Epithelial cell of prostate (primary cell): ENCODE measurements around the gene AGAP3.
A peak's percentile ranks its signal among the peaks of the same experiment; 100 is the strongest.

Source experiments
- DNase-seq: peaks from one replicate; pipeline ENCODE4 v3.0.0-alpha.2; 2011; ENCODE audit warnings: low read depth, low spot score
- H3K27ac ChIP-seq: fragments of 450-650 bp; 2 replicates; pipeline ENCODE4 v1.5.1; 2017; ENCODE audit warnings: mild to moderate bottlenecking

Gene AGAP3

DNA sequence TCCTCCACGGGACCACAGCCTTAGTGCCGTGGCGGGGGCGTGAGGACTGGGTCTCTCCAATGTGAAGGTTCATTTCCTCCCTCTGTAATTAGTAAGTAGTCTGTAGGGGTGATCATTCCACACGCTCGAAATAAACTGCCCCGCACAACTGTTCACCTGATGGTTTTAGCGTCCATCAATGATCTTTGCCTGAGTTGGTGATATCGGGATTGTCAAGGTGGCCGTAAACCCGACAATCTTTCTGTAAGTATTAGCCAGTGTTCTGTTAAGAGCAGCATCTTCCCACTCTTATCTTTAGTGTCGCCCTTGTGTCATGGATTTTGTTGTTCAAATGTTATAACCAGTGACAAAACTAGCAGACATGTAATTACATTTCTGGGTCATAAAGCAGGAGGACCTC, 17.7 kb downstream of the AGAP3 start:
- DNase-seq, result no peak
- no peak overlapping the region for H3K27ac ChIP-seq

- H3K27ac ChIP-seq, result no peak overlapping the region
- no peak for DNase-seq
Measured at GRCh38 chr7:151104411-151105235, 18.3 kb downstream of the AGAP3 start.

DNA sequence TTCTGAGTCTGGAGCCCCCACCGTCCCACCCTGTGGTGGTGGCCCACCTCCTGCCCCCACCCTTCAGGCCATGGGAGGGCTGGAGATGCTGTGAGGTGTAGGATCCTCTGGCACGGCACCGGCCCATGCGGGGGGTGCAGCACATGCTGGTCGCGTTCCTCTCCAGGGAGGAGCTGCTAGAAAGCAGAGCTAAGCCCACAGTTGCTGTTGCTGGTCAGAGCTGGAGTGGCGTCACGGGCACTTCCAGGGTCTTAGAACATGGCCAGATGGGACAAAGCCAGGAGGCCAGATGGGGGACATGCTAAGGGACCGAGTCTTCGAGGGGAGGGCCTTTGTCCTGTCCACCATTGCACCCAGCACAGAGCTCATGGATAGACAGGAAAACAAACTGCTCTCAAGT, 21.6 kb downstream of the AGAP3 start:
- no peak for DNase-seq

DNA sequence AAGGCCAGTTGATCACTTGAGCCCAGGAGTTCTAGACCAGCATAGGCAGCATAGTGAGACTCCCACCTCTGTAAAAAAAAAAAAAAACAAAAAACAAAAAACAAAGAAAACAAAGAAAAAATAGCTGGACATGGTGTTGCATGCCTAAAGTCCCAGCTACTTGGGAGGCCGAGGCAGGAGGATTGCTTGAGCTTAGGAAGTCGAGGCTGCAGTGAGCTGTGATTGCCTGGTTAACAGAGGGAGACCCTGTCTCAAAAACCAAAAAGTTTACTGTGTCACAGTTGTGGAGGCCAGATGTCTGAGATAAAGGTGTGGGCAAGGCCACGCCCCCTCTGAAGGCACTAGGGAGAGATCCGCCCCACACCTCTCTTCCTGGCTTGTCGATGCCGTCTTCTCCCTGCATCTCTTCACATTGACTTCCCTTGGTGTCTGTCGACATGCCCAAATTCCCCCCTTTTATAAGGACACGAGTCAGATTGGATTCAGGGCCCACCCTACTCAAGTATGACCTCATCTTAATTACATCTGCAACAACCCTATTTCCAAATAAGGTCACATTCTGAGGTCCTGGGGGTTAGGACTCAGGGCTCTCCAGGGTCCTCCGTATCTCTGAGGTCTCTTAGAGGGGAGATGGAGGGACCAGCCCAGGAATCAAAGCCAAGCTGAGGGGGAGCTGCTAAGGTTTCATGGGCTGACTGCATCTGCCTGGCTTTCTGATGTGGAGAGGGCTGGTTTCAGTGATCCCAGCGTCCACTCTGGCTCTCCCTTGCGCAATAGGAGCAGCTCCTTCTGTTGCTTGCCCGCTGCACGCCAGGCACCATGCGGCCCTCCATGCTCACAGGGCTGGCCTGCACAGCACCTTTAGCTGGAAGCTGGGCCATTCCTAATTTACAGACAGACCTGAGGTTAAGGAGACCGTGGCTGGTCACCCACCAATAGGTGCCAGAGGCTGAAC, 23.1 kb downstream of the AGAP3 start:
- H3K27ac ChIP-seq, result no peak overlapping the region
- DNase-seq, result no peak

More for the DNA sequence above, 21.6 kb downstream of the AGAP3 start:
- no peak overlapping the region for H3K27ac ChIP-seq

GRCh38 chr7:151110236-151110940, 24.1 kb downstream of the AGAP3 start:
- DNase-seq, result no peak

DNA sequence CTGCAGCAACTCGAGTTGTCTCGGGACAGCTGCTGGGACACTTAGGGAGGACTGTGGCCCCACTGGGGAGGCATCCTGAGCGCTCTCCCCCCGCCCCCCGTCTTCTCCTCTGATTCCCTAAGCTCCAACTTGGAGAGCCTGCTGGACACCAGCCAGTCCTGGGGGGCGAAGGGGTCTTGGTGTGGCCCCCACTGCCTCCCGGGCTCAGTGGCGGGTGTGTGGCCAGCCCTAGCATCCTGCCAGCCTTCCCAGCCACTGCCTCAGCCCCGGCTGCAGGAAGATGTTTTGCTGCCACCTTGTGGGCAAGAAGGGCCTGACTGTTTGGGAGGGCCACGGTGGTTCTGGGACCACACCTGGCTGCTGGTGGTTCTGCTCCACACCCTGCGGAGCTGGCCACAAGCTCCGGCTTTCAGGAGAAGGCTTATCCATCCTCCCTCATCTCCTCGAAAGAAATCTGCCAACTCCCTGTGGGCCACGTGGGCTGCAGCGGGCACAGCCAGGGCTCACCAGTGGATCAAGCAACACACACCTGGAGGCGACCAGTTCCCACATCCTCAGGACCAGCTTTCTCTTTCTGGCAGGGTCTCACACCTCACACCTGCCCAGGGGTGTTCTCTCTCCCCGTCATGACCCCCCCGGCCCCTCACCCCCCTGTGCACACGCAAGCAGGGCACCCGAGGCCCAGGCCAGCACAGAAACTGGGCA, 24.8 kb downstream of the AGAP3 start:
- DNase-seq, result no peak
- H3K27ac ChIP-seq, result no peak overlapping the region

More at GRCh38 chr7:151110236-151110940, 24.1 kb downstream of the AGAP3 start:
- H3K27ac ChIP-seq, result no peak overlapping the region

DNA sequence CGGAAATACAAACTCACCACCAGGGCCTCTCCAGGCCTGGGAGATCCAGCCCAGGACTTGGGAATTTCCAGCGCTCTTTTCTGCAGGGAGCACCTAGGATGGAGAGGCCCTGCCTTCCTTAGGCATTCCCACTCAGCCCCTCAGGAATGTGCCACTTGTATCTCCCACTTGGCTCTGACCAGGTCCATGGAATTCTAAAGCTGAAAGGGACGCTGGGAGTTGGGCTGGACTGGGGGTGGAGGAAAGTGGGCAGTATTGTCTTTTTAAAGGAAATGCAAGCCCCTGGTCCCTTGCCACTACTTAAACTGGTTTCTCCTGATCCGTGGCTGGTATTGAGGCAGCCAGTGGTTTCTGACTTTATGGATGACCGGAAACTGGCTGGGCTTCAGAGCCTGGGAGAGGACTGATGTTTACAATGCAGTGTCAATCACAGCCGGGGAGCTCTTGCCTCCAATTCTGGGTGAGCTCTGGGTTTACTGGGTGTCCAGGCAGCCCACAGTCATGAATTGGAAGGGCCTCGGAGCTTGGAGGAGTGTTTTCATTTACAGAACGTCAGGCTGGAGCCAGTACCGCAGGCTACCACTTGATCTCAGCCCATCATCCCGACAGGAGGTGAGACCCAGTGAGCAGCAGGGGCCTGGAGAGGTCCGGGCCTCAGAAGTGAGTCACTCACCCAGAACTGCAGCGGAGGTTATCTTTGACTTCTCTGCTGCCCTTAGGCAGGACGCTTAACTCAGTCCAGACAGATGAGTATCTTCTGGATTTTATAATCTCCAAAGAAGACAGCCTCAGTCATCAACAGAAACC, 27.3 kb downstream of the AGAP3 start:
- DNase-seq, result no peak
- H3K27ac ChIP-seq, result peak overlapping the region; percentile 92

DNA sequence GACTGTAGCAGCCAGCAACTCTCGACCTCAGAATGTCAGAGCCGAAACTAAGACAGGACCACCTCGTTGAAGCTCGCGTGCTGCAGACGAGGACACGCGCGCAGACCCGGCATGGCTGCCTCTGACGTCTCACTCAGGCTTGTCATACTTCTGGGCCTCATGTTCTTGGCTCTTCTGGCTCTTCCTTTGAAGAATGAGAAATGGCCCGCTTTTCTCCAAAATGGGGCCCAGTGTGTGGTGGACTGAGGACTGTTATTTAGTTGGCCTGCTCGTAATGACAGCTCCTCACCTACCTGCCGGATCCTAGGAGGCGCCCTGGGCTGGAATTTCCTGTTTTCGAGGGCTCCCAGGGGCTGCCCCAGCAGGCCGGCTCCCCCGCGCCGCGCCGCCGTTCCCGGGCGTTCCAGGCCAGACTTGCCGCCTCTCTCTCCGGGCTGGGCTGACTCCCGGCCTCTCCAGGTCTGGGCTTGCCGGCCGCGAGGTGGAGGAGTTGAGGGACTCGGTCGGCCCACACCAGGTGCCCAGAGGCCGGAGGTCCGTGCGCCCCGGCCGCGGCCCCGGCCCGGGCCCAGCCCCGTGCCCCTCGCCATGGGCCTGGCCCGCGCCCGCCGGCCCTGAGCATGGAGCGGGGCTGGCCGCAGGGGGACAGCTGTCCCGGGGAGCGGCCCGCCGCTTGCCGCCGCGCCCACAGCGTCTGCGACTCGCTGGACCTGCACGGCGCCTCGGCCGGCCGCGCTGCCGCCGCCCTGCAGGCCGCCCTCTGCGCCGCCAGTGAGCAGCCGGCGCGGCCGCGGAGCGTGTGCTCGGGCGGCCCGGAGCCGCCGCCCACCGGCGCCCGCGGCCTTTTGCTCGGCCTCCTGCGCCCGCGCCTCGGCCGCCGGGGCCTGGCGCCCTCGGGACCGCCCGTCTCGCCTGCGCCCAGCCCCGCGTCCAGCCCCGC, 28.1 kb downstream of the AGAP3 start:
- peak overlapping the region; percentile 92 for H3K27ac ChIP-seq
- peak; percentile 18 for DNase-seq

GRCh38 chr7:151115121-151115835, 29.0 kb downstream of the AGAP3 start:
- peak overlapping the region; percentile 92 for H3K27ac ChIP-seq
- no peak for DNase-seq

DNA sequence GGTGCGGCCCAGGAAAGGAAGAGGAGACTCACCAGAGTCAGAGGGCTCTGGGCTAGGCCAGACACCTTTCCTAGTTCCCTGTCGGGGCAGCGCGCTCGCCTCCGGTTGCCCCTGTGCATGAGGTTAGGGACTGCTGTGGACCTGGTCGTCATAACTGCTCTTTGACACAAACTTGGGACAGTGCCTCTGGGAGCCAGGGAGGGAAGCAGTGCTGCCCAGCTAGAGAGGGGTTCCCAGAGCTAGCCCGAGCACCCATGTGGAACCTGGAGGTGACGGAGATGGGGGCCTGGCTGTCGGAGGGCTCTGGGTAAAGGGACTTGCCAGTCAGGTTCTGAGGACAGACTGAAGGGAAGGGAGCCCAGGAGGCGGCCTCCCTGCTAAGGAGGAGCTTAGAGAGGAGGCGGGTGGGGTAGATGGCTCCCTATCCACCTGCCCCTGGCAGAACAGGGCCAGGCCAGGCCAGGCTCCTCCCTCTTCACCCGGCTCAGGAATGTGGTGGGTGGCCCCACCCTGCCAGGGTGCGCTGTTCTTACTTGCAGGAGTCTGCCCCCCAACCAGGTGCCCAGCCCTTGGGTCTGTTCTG, 29.7 kb downstream of the AGAP3 start:
- H3K27ac ChIP-seq, result peak overlapping the region; percentile 92
- DNase-seq, result peak; percentile 92

DNA sequence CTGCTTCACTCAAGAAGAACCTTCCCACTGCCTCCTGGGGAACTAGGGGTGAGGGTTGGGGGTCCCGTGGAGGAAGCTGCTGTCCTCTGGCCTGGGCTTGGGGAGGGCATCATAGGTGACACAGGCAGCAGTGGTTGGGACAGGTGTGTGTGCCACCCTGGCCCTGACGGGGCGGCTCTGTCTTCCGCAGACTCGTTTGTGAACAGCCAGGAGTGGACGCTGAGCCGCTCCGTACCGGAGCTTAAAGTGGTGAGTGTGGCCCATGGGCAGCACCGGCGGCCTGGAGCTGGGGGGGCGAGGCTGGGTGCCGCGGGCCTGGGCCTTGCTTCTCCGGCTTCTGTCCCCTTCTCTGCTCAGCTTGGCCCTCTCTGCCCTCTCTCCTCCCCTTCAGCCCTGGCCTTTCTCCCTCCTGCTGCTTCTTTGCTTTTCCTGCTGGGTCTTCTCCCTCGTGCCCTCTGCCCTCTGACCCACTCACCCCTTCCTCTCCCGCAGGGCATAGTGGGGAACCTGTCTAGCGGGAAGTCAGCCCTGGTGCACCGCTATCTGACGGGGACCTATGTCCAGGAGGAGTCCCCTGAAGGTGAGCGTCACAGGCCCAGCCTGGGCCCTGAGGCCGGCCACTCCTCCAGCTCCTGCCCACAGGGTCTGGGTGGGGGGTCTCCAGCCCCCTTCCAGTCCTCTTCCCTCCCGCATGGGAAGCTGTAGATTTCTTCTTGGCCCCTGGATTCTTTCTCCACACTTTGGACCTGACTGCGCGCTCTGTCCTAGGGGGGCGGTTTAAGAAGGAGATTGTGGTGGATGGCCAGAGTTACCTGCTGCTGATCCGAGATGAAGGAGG, 30.5 kb downstream of the AGAP3 start:
- DNase-seq, result no peak
- H3K27ac ChIP-seq, result peak overlapping the region; percentile 92

DNA sequence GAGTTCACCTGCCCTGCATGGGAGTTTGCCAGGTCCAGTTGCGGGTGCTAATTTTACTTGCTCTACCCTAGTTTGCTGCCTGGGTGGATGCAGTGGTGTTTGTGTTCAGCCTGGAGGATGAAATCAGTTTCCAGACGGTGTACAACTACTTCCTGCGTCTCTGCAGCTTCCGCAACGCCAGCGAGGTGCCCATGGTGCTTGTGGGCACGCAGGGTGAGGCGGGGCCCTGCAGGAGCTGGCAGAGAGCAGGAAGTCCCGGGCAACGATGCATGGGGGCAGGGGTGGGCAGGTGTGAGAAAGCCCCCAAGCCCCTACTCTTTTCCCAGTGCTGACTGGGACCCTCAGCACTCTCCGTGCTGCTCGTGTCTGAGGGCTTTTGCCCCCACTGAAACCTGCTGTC, 31.3 kb downstream of the AGAP3 start:
- no peak overlapping the region for H3K27ac ChIP-seq

GRCh38 chr7:151118108-151119054, 32.1 kb downstream of the AGAP3 start:
- no peak for DNase-seq
- H3K27ac ChIP-seq, result no peak overlapping the region

More for the DNA sequence above, 31.3 kb downstream of the AGAP3 start:
- DNase-seq, result no peak

DNA sequence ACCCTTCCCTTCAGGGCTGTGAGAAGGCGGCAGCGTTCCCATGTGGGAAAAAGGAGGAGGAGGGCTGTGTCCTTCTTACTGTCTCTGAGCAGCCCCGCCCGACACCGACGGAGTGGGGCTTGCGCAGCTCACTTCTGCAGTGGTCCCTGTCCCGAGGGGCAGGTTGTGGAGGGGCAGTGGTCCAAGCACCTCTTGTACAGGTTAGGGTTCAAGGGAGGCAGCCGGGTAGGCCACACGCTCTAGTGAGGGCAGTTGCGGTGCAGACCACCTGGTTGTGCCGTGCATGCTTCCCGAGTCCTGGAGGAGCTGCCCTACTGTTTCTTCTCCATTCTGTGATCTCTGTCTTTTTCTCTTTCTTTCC, 32.8 kb downstream of the AGAP3 start:
- no peak for DNase-seq
- no peak overlapping the region for H3K27ac ChIP-seq

- DNase-seq, result no peak
- H3K27ac ChIP-seq, result no peak overlapping the region
Measured at GRCh38 chr7:151119902-151120301, 33.6 kb downstream of the AGAP3 start.
